Measurements from ENCODE around the gene ATP6V0A1.

GRCh38 chr17:42559075-42559474 lies 100.4 kb downstream of the ATP6V0A1 start:
- TF ChIP-seq CTCF (conservative IDR thresholded peaks at IDR 0.05) (no peak), EZH2 (IDR thresholded peaks at IDR 0.05; ENCODE audit: low read depth) (no peak)
